IMR-90 (cell line): ENCODE results near the gene ZBTB39. TPM values are rescaled to one million over a fixed set of nuclear protein-coding genes. Genes with fewer than 3 reads are reported as not detected.
"Not testable (repeated sequence)": the region's sequence is repeated elsewhere in the genome, so short reads cannot be mapped to it uniquely, and the experiment has no call there.

ENCODE experiments used
- ATAC-seq: fragments of 200-7000 bp; cut with Tn5 transposase; 2 replicates; pipeline ENCODE4 v1.9.1; 2020; ENCODE audit warnings: low read depth, mild to moderate bottlenecking, moderate library complexity
- BruUV-seq: library from RNA; stranded (reverse); fragments of 400-500 nt; replicated peaks from 2 replicates; lab custom pipeline; 2021; lab: Mats Ljungman, UMichigan
- CTCF ChIA-PET: fragments of 300-600 bp; formaldehyde crosslinking; extraction: SDS; loops from one replicate; lab custom pipeline; 2021; ENCODE audit warnings: antibody characterized with exemption; lab: Yijun Ruan, JAX
- POLR2A ChIA-PET: fragments of 300-600 bp; sonication (Branson Sonifier 250); formaldehyde crosslinking; loops from one replicate; lab custom pipeline; 2022; ENCODE audit warnings: antibody characterized with exemption; ENCODE audit not compliant: unreplicated experiment; lab: Charles Lee
- DNase-seq: peaks from one replicate; pipeline ENCODE4 v3.0.0; 2013
- H2AFZ ChIP-seq: replicated peaks from 2 replicates; pipeline ENCODE3; 2013; ENCODE audit warnings: low read length, mild to moderate bottlenecking; ENCODE audit not compliant: poor library complexity
- H2AK5ac ChIP-seq: 2 replicates; pipeline ENCODE4 v1.6.1; 2013; ENCODE audit warnings: low read depth, low read length, inconsistent platforms
- H2AK9ac ChIP-seq: replicated peaks from 2 replicates; pipeline ENCODE3; 2013; ENCODE audit warnings: mild to moderate bottlenecking, low read depth, low read length, moderate library complexity; ENCODE audit not compliant: poor library complexity
- H2BK120ac ChIP-seq: 2 replicates; pipeline ENCODE4 v1.6.1; 2013; ENCODE audit warnings: low read depth, low read length, inconsistent platforms
- H2BK15ac ChIP-seq: 3 replicates; pipeline ENCODE4 v1.6.1; 2013; ENCODE audit warnings: low read depth, low read length, inconsistent platforms
- H2BK20ac ChIP-seq: 2 replicates; pipeline ENCODE4 v1.6.1; 2013; ENCODE audit warnings: low read depth, mild to moderate bottlenecking, inconsistent platforms, low read length, moderate library complexity
- H2BK5ac ChIP-seq: 2 replicates; pipeline ENCODE4 v1.6.1; 2013; ENCODE audit warnings: mild to moderate bottlenecking, low read depth, low read length, inconsistent platforms; ENCODE audit not compliant: poor library complexity, severe bottlenecking
- H3K14ac ChIP-seq: replicated peaks from 2 replicates; pipeline ENCODE4 v1.6.1; 2013; ENCODE audit warnings: low read depth, low read length, inconsistent platforms
- H3K18ac ChIP-seq: 2 replicates; pipeline ENCODE4 v1.6.1; 2013; ENCODE audit warnings: low read depth, low read length, control low read depth
- H3K23ac ChIP-seq: 2 replicates; pipeline ENCODE4 v1.6.1; 2013; ENCODE audit warnings: low read depth, low read length, inconsistent platforms
- H3K27ac ChIP-seq: 2 replicates; pipeline ENCODE4 v1.5.1; 2013; ENCODE audit warnings: mild to moderate bottlenecking, control low read depth, low read length; ENCODE audit not compliant: insufficient read depth
- H3K27me3 ChIP-seq: 2 replicates; pipeline ENCODE4 v1.6.1; 2013; ENCODE audit warnings: low read length; ENCODE audit not compliant: control insufficient read depth, insufficient read depth
- H3K36me3 ChIP-seq: 2 replicates; pipeline ENCODE4 v1.6.1; 2013; ENCODE audit warnings: low read length, mixed read lengths; ENCODE audit not compliant: control insufficient read depth, insufficient read depth
- H3K4ac ChIP-seq: 2 replicates; pipeline ENCODE4 v1.6.1; 2013; ENCODE audit warnings: low read depth, low read length, inconsistent platforms
- H3K4me1 ChIP-seq: 2 replicates; pipeline ENCODE4 v1.6.1; 2013; ENCODE audit warnings: low read length, mixed read lengths; ENCODE audit not compliant: control insufficient read depth, insufficient read depth
- H3K4me2 ChIP-seq: 2 replicates; pipeline ENCODE4 v1.6.1; 2013; ENCODE audit warnings: low read depth, mild to moderate bottlenecking, control low read depth, low read length, moderate library complexity
- H3K4me3 ChIP-seq: 2 replicates; pipeline ENCODE4 v1.5.1; 2013; ENCODE audit warnings: low read depth, mild to moderate bottlenecking, control low read depth, low read length, moderate library complexity; ENCODE audit not compliant: insufficient read depth
- H3K56ac ChIP-seq: 2 replicates; pipeline ENCODE4 v1.6.1; 2013; ENCODE audit warnings: low read length, inconsistent platforms; ENCODE audit not compliant: insufficient read depth; ENCODE audit errors: extremely low read depth
- H3K79me1 ChIP-seq, 2 experiments: 2 replicates each; pipeline ENCODE4 v1.6.1; 2013; ENCODE audit warnings: low read length in 2 of 2, inconsistent platforms in 1 of 2, low read depth in 1 of 2
- H3K9ac ChIP-seq: 2 replicates; pipeline ENCODE4 v1.6.1; 2013; ENCODE audit warnings: low read depth, low read length, control low read depth
- H3K9me1 ChIP-seq: 2 replicates; pipeline ENCODE4 v1.6.1; 2013; ENCODE audit warnings: low read length, inconsistent platforms; ENCODE audit not compliant: insufficient read depth
- H3K9me3 ChIP-seq: 2 replicates; pipeline ENCODE4 v1.6.1; 2013; ENCODE audit warnings: low read length; ENCODE audit not compliant: control insufficient read depth, insufficient read depth
- H4K20me1 ChIP-seq: 2 replicates; pipeline ENCODE4 v1.6.1; 2013; ENCODE audit warnings: low read length, inconsistent platforms; ENCODE audit not compliant: insufficient read depth
- H4K5ac ChIP-seq: 2 replicates; pipeline ENCODE4 v1.6.1; 2013; ENCODE audit warnings: mild to moderate bottlenecking, low read depth, low read length, control low read depth
- H4K8ac ChIP-seq, 2 experiments: 2 replicates each; pipeline ENCODE4 v1.6.1; 2013; ENCODE audit warnings: low read depth in 2 of 2, low read length in 2 of 2, control low read depth in 1 of 2, inconsistent platforms in 1 of 2
- H4K91ac ChIP-seq: 2 replicates; pipeline ENCODE4 v1.6.1; 2013; ENCODE audit warnings: low read depth, low read length, inconsistent platforms; ENCODE audit not compliant: insufficient read depth
- WGBS, 2 experiments: methylation state at CpG; one replicate each; pipeline versions ENCODE4 v1.1.5 to v1.1.7; 2013; ENCODE audit warnings: missing lambda C conversion rate in 2 of 2; ENCODE audit not compliant: insufficient read length in 1 of 2; ENCODE audit errors: extremely low coverage in 2 of 2; 5-methylcytosine and 5-hydroxymethylcytosine counted together
- dilution Hi-C: fragments of 300-500 bp; cut with HindIII; formaldehyde crosslinking; loops from one replicate; pipeline ENCODE4 v1.14.3; 2018; ENCODE audit warnings: low sequenced_read_pairs; ENCODE audit not compliant: unreplicated experiment
- in situ Hi-C: fragments of 300-500 bp; cut with MboI; formaldehyde crosslinking; loops from 3 replicates; pipeline ENCODE4 v1.14.3; 2019; ENCODE audit warnings: low sequenced_read_pairs, inconsistent platforms, mixed read lengths
- intact Hi-C: fragments of 100-400 bp; cut with micrococcal nuclease; formaldehyde crosslinking; loops from 2 replicates; pipeline ENCODE4 v1.10.0; 2022
- polyA plus RNA-seq, 3 experiments: library from polyadenylated mRNA; depleted of rRNA; stranded (reverse); fragments of >200 nt; gene quantifications; 2 replicates each; pipeline ENCODE4 v1.2.3, GENCODE V29; 2012; ENCODE audit warnings: low replicate concordance in 1 of 3
- total RNA-seq: library from RNA; depleted of rRNA; stranded (reverse); fragments of >200 nt; gene quantifications from 2 replicates; pipeline ENCODE4 v1.2.3, GENCODE V29; 2012

Gene ZBTB39
- total and polyA plus RNA-seq, 2 of the 4 experiments (the other 2 are of a cell fraction): 4.0 to 5.2 TPM

- H3K9me1 ChIP-seq, POLR2A ChIA-PET, BruUV-seq, H3K18ac ChIP-seq, H4K91ac ChIP-seq, CTCF ChIA-PET, H2AFZ ChIP-seq, H2BK120ac ChIP-seq, intact Hi-C loops, H2BK20ac ChIP-seq, H3K27ac ChIP-seq, H3K23ac ChIP-seq, H3K56ac ChIP-seq, H3K4me2 ChIP-seq, H3K79me1 ChIP-seq, H3K14ac ChIP-seq, H2AK9ac ChIP-seq, H3K9me3 ChIP-seq, H3K4ac ChIP-seq, H4K8ac ChIP-seq, DNase-seq, H3K4me3 ChIP-seq, H2BK15ac ChIP-seq, in situ Hi-C loops, H3K4me1 ChIP-seq, H4K20me1 ChIP-seq, H3K27me3 ChIP-seq, H2BK5ac ChIP-seq, H2AK5ac ChIP-seq, H3K9ac ChIP-seq, H3K36me3 ChIP-seq, dilution Hi-C loops, H4K5ac ChIP-seq, ATAC-seq: not testable (repeated sequence)
- WGBS, 2 experiments: no CpG with 5 or more reads among the region's 6 CpGs
Measured at GRCh38 chr12:56968910-56969309, 37.4 kb downstream of the ZBTB39 start.

GRCh38 chr12:56965997-56966642, 40.2 kb downstream of the ZBTB39 start:
- H2AK9ac ChIP-seq, H3K4ac ChIP-seq, H2BK5ac ChIP-seq, dilution Hi-C loops, H3K14ac ChIP-seq, H3K9me3 ChIP-seq, ATAC-seq, H3K56ac ChIP-seq, H3K23ac ChIP-seq, H2AFZ ChIP-seq, H2AK5ac ChIP-seq, intact Hi-C loops, H3K4me1 ChIP-seq, in situ Hi-C loops, H3K9me1 ChIP-seq, H3K27me3 ChIP-seq, H3K18ac ChIP-seq, H2BK15ac ChIP-seq, H2BK120ac ChIP-seq, H3K79me1 ChIP-seq, H2BK20ac ChIP-seq, H3K27ac ChIP-seq, H3K4me3 ChIP-seq, H3K36me3 ChIP-seq, CTCF ChIA-PET, H4K91ac ChIP-seq, POLR2A ChIA-PET, H4K8ac ChIP-seq, H3K9ac ChIP-seq, H3K4me2 ChIP-seq, DNase-seq, H4K5ac ChIP-seq, H4K20me1 ChIP-seq, BruUV-seq: not testable (repeated sequence)
- no CpG with 5 or more reads among the region's 15 CpGs for WGBS, 2 experiments
